HepG2 (cell line): Measurements from ENCODE around the gene TUBB2B. TPM values are rescaled to one million over a fixed set of nuclear protein-coding genes. Genes with fewer than 3 reads are reported as not detected.

Source experiments
- ASH2L ChIP-seq: fragments of 300-600, 200-600 bp; sonication (generic); IDR thresholded peaks from 2 replicates; pipeline ENCODE4 v1.7.0; 2017; ENCODE audit warnings: low read depth, mild to moderate bottlenecking, moderate library complexity, mixed read lengths, low read length; ENCODE audit not compliant: insufficient read length
- GABPB1 ChIP-seq: IDR thresholded peaks from 2 replicates; pipeline ENCODE4 v1.6.1; 2016; ENCODE audit warnings: mild to moderate bottlenecking, missing genetic modification reagents, moderate library complexity, missing compliant biosample characterization
- GZF1 ChIP-seq: sonication (generic); formaldehyde crosslinking; IDR thresholded peaks from 2 replicates; pipeline ENCODE4 v1.5.1; 2020; ENCODE audit warnings: mild to moderate bottlenecking, missing genetic modification reagents
- HMG20A ChIP-seq: IDR thresholded peaks from 2 replicates; pipeline ENCODE4 v1.6.1; 2016; ENCODE audit warnings: borderline replicate concordance
- HNF1B ChIP-seq: sonication (generic); formaldehyde crosslinking; IDR thresholded peaks from 2 replicates; pipeline ENCODE4 v1.5.1; 2020; ENCODE audit warnings: mild to moderate bottlenecking, moderate library complexity, missing genetic modification reagents
- KAT2B ChIP-seq: fragments of 150-350 bp; IDR thresholded peaks from 2 replicates; pipeline ENCODE4 v1.6.1; 2014; ENCODE audit warnings: low read depth, low read length, borderline replicate concordance
- MAX ChIP-seq: IDR thresholded peaks from 2 replicates; pipeline ENCODE4 v1.6.1; 2012; ENCODE audit warnings: inconsistent platforms
- MIXL1 ChIP-seq: IDR thresholded peaks from 2 replicates; pipeline ENCODE4 v1.6.1; 2016
- NFATC3 ChIP-seq: sonication (generic); formaldehyde crosslinking; IDR thresholded peaks from 2 replicates; pipeline ENCODE4 v1.5.1; 2020; ENCODE audit warnings: mild to moderate bottlenecking, missing genetic modification reagents
- RCOR2 ChIP-seq: IDR thresholded peaks from 2 replicates; pipeline ENCODE4 v1.6.1; 2016; ENCODE audit warnings: missing biosample characterization, missing genetic modification reagents
- RNF2 ChIP-seq: fragments of 450-650 bp; conservative IDR thresholded peaks from 2 replicates; pipeline ENCODE4 v1.6.1; 2016; ENCODE audit warnings: low read depth
- ZNF142 ChIP-seq: sonication (generic); formaldehyde crosslinking; IDR thresholded peaks from 2 replicates; pipeline ENCODE4 v1.4.0; 2020; ENCODE audit warnings: missing genetic modification reagents
- ZNF280B ChIP-seq: sonication (generic); formaldehyde crosslinking; IDR thresholded peaks from 2 replicates; pipeline ENCODE4 v1.5.0; 2020; ENCODE audit warnings: missing genetic modification reagents, mild to moderate bottlenecking, borderline replicate concordance
- ZNF343 ChIP-seq: sonication (generic); formaldehyde crosslinking; IDR thresholded peaks from 2 replicates; pipeline ENCODE4 v1.4.0; 2020; ENCODE audit warnings: mild to moderate bottlenecking, missing genetic modification reagents
- ZNF350 ChIP-seq: sonication (generic); formaldehyde crosslinking; IDR thresholded peaks from 2 replicates; pipeline ENCODE4 v1.4.0; 2020; ENCODE audit warnings: mild to moderate bottlenecking, low read depth, missing genetic modification reagents, borderline replicate concordance
- ZNF414 ChIP-seq: sonication (generic); formaldehyde crosslinking; IDR thresholded peaks from 2 replicates; pipeline ENCODE4 v1.5.0; 2020; ENCODE audit warnings: missing genetic modification reagents
- ZNF530 ChIP-seq: sonication (generic); formaldehyde crosslinking; IDR thresholded peaks from 2 replicates; pipeline ENCODE4 v1.5.0; 2020; ENCODE audit warnings: low read depth, mild to moderate bottlenecking, missing genetic modification reagents
- ZNF615 ChIP-seq: sonication (generic); formaldehyde crosslinking; IDR thresholded peaks from 2 replicates; pipeline ENCODE4 v1.5.0; 2020; ENCODE audit warnings: mild to moderate bottlenecking, missing genetic modification reagents, borderline replicate concordance
- ZNF839 ChIP-seq: sonication (generic); formaldehyde crosslinking; IDR thresholded peaks from 2 replicates; pipeline ENCODE4 v1.4.0; 2020; ENCODE audit warnings: missing genetic modification reagents, mild to moderate bottlenecking, borderline replicate concordance
- polyA plus RNA-seq, 8 experiments: library from polyadenylated mRNA; depleted of rRNA in 3 of 8; stranded (reverse) in 7 of 8; unstranded in 1 of 8; fragments of >200 nt; fragmentation: Illumina TruSeq in 4 of 8; extraction: Trizol in 4 of 8; gene quantifications; 2 replicates each; pipeline versions ENCODE4 v1.2.1 to v1.2.3, GENCODE V29; 2011 to 2016; ENCODE audit warnings: low read depth in 4 of 8, missing spikeins in 1 of 8, mixed read lengths in 1 of 8; ENCODE audit not compliant: insufficient read depth in 1 of 8
- total RNA-seq, 5 experiments: library from RNA; depleted of rRNA; stranded (reverse); fragments of >200 nt; fragmentation: Illumina TruSeq; extraction: Trizol; gene quantifications; 2 replicates each; pipeline ENCODE4 v1.2.3, GENCODE V29; 2016; ENCODE audit warnings: low read depth in 1 of 5

Gene TUBB2B
- total and polyA plus RNA-seq, 2 of the 13 experiments (the other 11 are each of a cell fraction or from before 2014, with no cell fraction given) = 10.3 to 23.6 TPM

GRCh38 chr6:3231247-3232016 is 4.0 kb upstream of the TUBB2B start (continued):
- TF ChIP-seq ZNF142 (CRISPR knock-in tag) = 0 out of 2 replicates have a peak, but pooled peaks have one; percentile 37
- TF ChIP-seq HMG20A (CRISPR knock-in tag) = peak; percentile 14; the same call in 1 of the 2 replicates
- 0 out of 2 replicates have a peak, but pooled peaks have one; percentile 60 for TF ChIP-seq GZF1
- TF ChIP-seq ZNF280B (CRISPR knock-in tag) = peak; percentile 39; the same call in 1 of the 2 replicates
- no peak for TF ChIP-seq ASH2L
- peak; percentile 44; the same call in 1 of the 2 replicates for TF ChIP-seq RCOR2 (CRISPR knock-in tag)
- 0 out of 2 replicates have a peak, but pooled peaks have one; percentile 64 for TF ChIP-seq ZNF615 (CRISPR knock-in tag)
- TF ChIP-seq NFATC3 = no peak
- TF ChIP-seq ZNF839 (CRISPR knock-in tag) = peak; percentile 62; the same call in 1 of the 2 replicates
- peak; percentile 86; the same call in 1 of the 2 replicates for TF ChIP-seq ZNF350 (CRISPR knock-in tag)
- peak; percentile 61 for TF ChIP-seq MAX
- TF ChIP-seq KAT2B = no peak
- peak; percentile 83 for TF ChIP-seq RNF2
- no peak for TF ChIP-seq ZNF414 (CRISPR knock-in tag)
- TF ChIP-seq GABPB1 (CRISPR knock-in tag) = peak; percentile 36; the same call in 1 of the 2 replicates
- TF ChIP-seq ZNF530 (CRISPR knock-in tag) = no peak
- peak; percentile 100 for TF ChIP-seq HNF1B (CRISPR knock-in tag)
- no peak for TF ChIP-seq ZNF343 (CRISPR knock-in tag)
- peak; percentile 32; the same call in 1 of the 2 replicates for TF ChIP-seq MIXL1
